T-helper 17 cell (primary cell): Measurements from ENCODE around the gene SHCBP1L. TPM values are rescaled to one million over a fixed set of nuclear protein-coding genes. Genes with fewer than 3 reads are reported as not detected.

ENCODE experiments used
- ATAC-seq: fragments of 150-1000 bp; cut with Tn5 transposase; 2 replicates; pipeline ENCODE4 v1.10.0; 2021; ENCODE audit warnings: mild to moderate bottlenecking, moderate library complexity
- DNase-seq, 3 donors: peaks; one replicate each; pipeline versions ENCODE4 v3.0.0 to v3.0.0-alpha.2; 2020 to 2021
- H3K9me3 ChIP-seq: one replicate; pipeline ENCODE4 v1.7.0; 2013; ENCODE audit warnings: low read length, mild to moderate bottlenecking; ENCODE audit not compliant: control insufficient read depth, poor library complexity, severe bottlenecking
- H3K27ac Mint-ChIP-seq: one replicate; pipeline ENCODE4 v1.8.0; 2022; ENCODE audit warnings: mild to moderate bottlenecking, moderate library complexity, mixed read lengths
- H3K27me3 Mint-ChIP-seq: one replicate; pipeline ENCODE4 v1.8.0; 2022; ENCODE audit warnings: mixed read lengths
- H3K36me3 Mint-ChIP-seq: one replicate; pipeline ENCODE4 v1.8.0; 2022; ENCODE audit warnings: low read depth, mixed read lengths
- H3K4me1 Mint-ChIP-seq: one replicate; pipeline ENCODE4 v1.8.0; 2022; ENCODE audit warnings: mild to moderate bottlenecking, mixed read lengths
- H3K4me3 Mint-ChIP-seq: one replicate; pipeline ENCODE4 v1.8.0; 2022; ENCODE audit warnings: mild to moderate bottlenecking, moderate library complexity, mixed read lengths
- total RNA-seq, 4 donors: library from RNA in 2 of 4; stranded (reverse) in 2 of 4; gene quantifications; one replicate each; pipeline ENCODE4 v1.2.3 and lab custom pipeline; 2022 to 2026

SHCBP1L gene
- total RNA-seq, 2 donors from 2014 or later = not detected

GRCh38 chr1:182974506-182975191 is 21.7 kb upstream of the SHCBP1L start:
- Mint-ChIP-seq H3K4me3 (no peak overlapping the region), H3K27ac (no peak overlapping the region), H3K36me3 (no peaks in the 10 kb centered on the region), H3K27me3 (peaks cover 22% of the 10 kb centered on the region), H3K4me1 (no peaks in the 10 kb centered on the region)
- no peaks in the 10 kb centered on the region for H3K9me3 ChIP-seq
- ATAC-seq (no peak), DNase-seq (no peak)

- DNase-seq (no peak), ATAC-seq (no peak)
- H3K9me3 ChIP-seq = no peaks in the 10 kb centered on the region
- Mint-ChIP-seq H3K4me1 (no peaks in the 10 kb centered on the region), H3K27ac (no peak overlapping the region), H3K4me3 (no peak overlapping the region), H3K36me3 (no peaks in the 10 kb centered on the region), H3K27me3 (peaks cover 39% of the 10 kb centered on the region)
These were observed 19.9 kb upstream of the SHCBP1L start for GRCh38 chr1:182972829-182973228.

- Mint-ChIP-seq H3K36me3 (no peaks in the 10 kb centered on the region), H3K27me3 (peaks cover 40% of the 10 kb centered on the region), H3K27ac (no peak overlapping the region), H3K4me1 (no peaks in the 10 kb centered on the region), H3K4me3 (no peak overlapping the region)
- no peak for ATAC-seq
- H3K9me3 ChIP-seq = no peaks in the 10 kb centered on the region
- no peak for DNase-seq
These were observed 19.3 kb upstream of the SHCBP1L start for GRCh38 chr1:182972231-182972630.

- Mint-ChIP-seq H3K4me1 (no peaks in the 10 kb centered on the region), H3K27ac (no peak overlapping the region), H3K4me3 (no peak overlapping the region), H3K27me3 (peaks cover 40% of the 10 kb centered on the region), H3K36me3 (no peaks in the 10 kb centered on the region)
- H3K9me3 ChIP-seq = no peaks in the 10 kb centered on the region
- DNase-seq = no peak
- ATAC-seq = no peak
These were observed 18.3 kb upstream of the SHCBP1L start for GRCh38 chr1:182971219-182971618.

- no peaks in the 10 kb centered on the region for H3K9me3 ChIP-seq
- no peak for DNase-seq
- Mint-ChIP-seq H3K4me1 (no peaks in the 10 kb centered on the region), H3K4me3 (no peak overlapping the region), H3K36me3 (no peaks in the 10 kb centered on the region), H3K27ac (no peak overlapping the region), H3K27me3 (peaks cover 31% of the 10 kb centered on the region)
- ATAC-seq = no peak
These were observed 16.1 kb upstream of the SHCBP1L start for GRCh38 chr1:182968836-182969734.

- no peak for DNase-seq
- Mint-ChIP-seq H3K27me3 (peaks cover 25% of the 10 kb centered on the region), H3K4me1 (no peaks in the 10 kb centered on the region), H3K36me3 (no peaks in the 10 kb centered on the region), H3K4me3 (no peak overlapping the region), H3K27ac (no peak overlapping the region)
- no peak for ATAC-seq
- H3K9me3 ChIP-seq = no peaks in the 10 kb centered on the region
These were observed 15.3 kb upstream of the SHCBP1L start for GRCh38 chr1:182968151-182968741.

- H3K4me3 Mint-ChIP-seq = no peak overlapping the region
- H3K36me3 Mint-ChIP-seq = no peaks in the 10 kb centered on the region
- no peak for ATAC-seq
- peaks cover 8% of the 10 kb centered on the region for H3K4me1 Mint-ChIP-seq
- no peak overlapping the region for H3K27ac Mint-ChIP-seq
- no peaks in the 10 kb centered on the region for H3K9me3 ChIP-seq
- peaks cover 39% of the 10 kb centered on the region for H3K27me3 Mint-ChIP-seq
- DNase-seq = no peak
These were observed 12.9 kb upstream of the SHCBP1L start for GRCh38 chr1:182965861-182966260.

GRCh38 chr1:182965096-182965495 is 12.1 kb upstream of the SHCBP1L start:
- ATAC-seq (no peak), DNase-seq (no peak)
- H3K9me3 ChIP-seq = no peaks in the 10 kb centered on the region
- H3K36me3 Mint-ChIP-seq = no peaks in the 10 kb centered on the region
- H3K4me3 Mint-ChIP-seq = no peak overlapping the region
- H3K27me3 Mint-ChIP-seq = peaks cover 43% of the 10 kb centered on the region
- no peak overlapping the region for H3K27ac Mint-ChIP-seq
- H3K4me1 Mint-ChIP-seq = peaks cover 8% of the 10 kb centered on the region

- Mint-ChIP-seq H3K4me3 (no peak overlapping the region), H3K27ac (no peak overlapping the region), H3K27me3 (peaks cover 38% of the 10 kb centered on the region), H3K4me1 (peaks cover 8% of the 10 kb centered on the region), H3K36me3 (no peaks in the 10 kb centered on the region)
- DNase-seq (no peak), ATAC-seq (peak; percentile 70)
- no peaks in the 10 kb centered on the region for H3K9me3 ChIP-seq
These were observed 9.7 kb upstream of the SHCBP1L start for GRCh38 chr1:182962554-182963115.

- no peaks in the 10 kb centered on the region for H3K9me3 ChIP-seq
- ATAC-seq (no peak), DNase-seq (no peak)
- Mint-ChIP-seq H3K27ac (no peak overlapping the region), H3K36me3 (no peaks in the 10 kb centered on the region), H3K27me3 (peaks cover 45% of the 10 kb centered on the region), H3K4me3 (no peak overlapping the region), H3K4me1 (peaks cover 8% of the 10 kb centered on the region)
These were observed 7.1 kb upstream of the SHCBP1L start for GRCh38 chr1:182960046-182960445.

GRCh38 chr1:182957902-182958395 is 5.0 kb upstream of the SHCBP1L start:
- DNase-seq (no peak), ATAC-seq (no peak)
- peaks cover 8% of the 10 kb centered on the region for H3K4me1 Mint-ChIP-seq
- no peaks in the 10 kb centered on the region for H3K9me3 ChIP-seq
- no peaks in the 10 kb centered on the region for H3K36me3 Mint-ChIP-seq
- H3K27me3 Mint-ChIP-seq = peaks cover 56% of the 10 kb centered on the region
- no peak overlapping the region for H3K4me3 Mint-ChIP-seq
- no peak overlapping the region for H3K27ac Mint-ChIP-seq

- DNase-seq (no peak), ATAC-seq (no peak)
- H3K9me3 ChIP-seq = no peaks in the 10 kb centered on the region
- Mint-ChIP-seq H3K4me3 (no peak overlapping the region), H3K36me3 (no peaks in the 10 kb centered on the region), H3K27ac (no peak overlapping the region), H3K27me3 (peaks cover 50% of the 10 kb centered on the region), H3K4me1 (peaks cover 1% of the 10 kb centered on the region)
These were observed 3.9 kb upstream of the SHCBP1L start for GRCh38 chr1:182956708-182957365.
